Keratinocyte (primary cell): ENCODE data around the gene RBM44. TPM values are rescaled to one million over a fixed set of nuclear protein-coding genes. Genes with fewer than 3 reads are reported as not detected.
A peak's percentile ranks its signal among the peaks of the same experiment; 100 is the strongest.

Experiments
- DNase-seq: peaks from one replicate; pipeline ENCODE4 v3.0.0-alpha.2; 2011; ENCODE audit warnings: low read depth, missing footprints, low spot score
- FAIRE-seq: peaks from 2 replicates; lab custom pipeline; 2011; peaks lifted over from hg19 to GRCh38; lab: Jason Lieb, UNC
- H2AFZ ChIP-seq: 2 replicates; pipeline ENCODE4 v1.6.0; 2012; ENCODE audit warnings: low read length, control low read depth, inconsistent platforms; ENCODE audit not compliant: control insufficient read depth
- H3K27ac ChIP-seq: 2 replicates; pipeline ENCODE4 v1.5.1; 2011; ENCODE audit warnings: low read length; ENCODE audit not compliant: control insufficient read depth, insufficient read depth
- H3K27me3 ChIP-seq: 3 replicates; pipeline ENCODE4 v1.6.0; 2011; ENCODE audit warnings: low read length; ENCODE audit not compliant: control insufficient read depth, insufficient read depth; ENCODE audit errors: extremely low read depth
- H3K36me3 ChIP-seq, 2 experiments: 2 replicates in 1 of 2; 3 replicates in 1 of 2; pipeline ENCODE4 v1.5.1; 2011; ENCODE audit warnings: low read length in 2 of 2, mild to moderate bottlenecking in 1 of 2; ENCODE audit not compliant: control insufficient read depth in 2 of 2, insufficient read depth in 2 of 2; ENCODE audit errors: extremely low read depth in 1 of 2
- H3K4me1 ChIP-seq: 3 replicates; pipeline ENCODE4 v1.5.1; 2011; ENCODE audit warnings: low read length; ENCODE audit not compliant: control insufficient read depth, insufficient read depth; ENCODE audit errors: extremely low read depth
- H3K4me2 ChIP-seq: 3 replicates; pipeline ENCODE4 v1.6.0; 2011; ENCODE audit warnings: low read depth, low read length; ENCODE audit not compliant: control insufficient read depth, insufficient read depth; ENCODE audit errors: extremely low read depth
- H3K4me3 ChIP-seq, 3 experiments: fragments of 200-600 bp in 1 of 3; sonication (generic) in 1 of 3; 2 replicates in 2 of 3; 3 replicates in 1 of 3; pipeline ENCODE4 v1.5.1; 2011 to 2016; ENCODE audit warnings: low read length in 3 of 3, mild to moderate bottlenecking in 3 of 3, control low read depth in 2 of 3, inconsistent platforms in 1 of 3, low read depth in 1 of 3, mixed read lengths in 1 of 3, mixed run types in 1 of 3, moderate library complexity in 1 of 3; ENCODE audit not compliant: control insufficient read depth in 2 of 3, insufficient read depth in 2 of 3; ENCODE audit errors: extremely low read depth in 1 of 3
- H3K79me2 ChIP-seq: 2 replicates; pipeline ENCODE4 v1.6.0; 2012; ENCODE audit warnings: low read length; ENCODE audit not compliant: control insufficient read depth, insufficient read depth
- H3K9ac ChIP-seq: 3 replicates; pipeline ENCODE4 v1.6.0; 2011; ENCODE audit warnings: low read length; ENCODE audit not compliant: control insufficient read depth, insufficient read depth; ENCODE audit errors: extremely low read depth
- H3K9me1 ChIP-seq: 3 replicates; pipeline ENCODE4 v1.6.0; 2011; ENCODE audit warnings: low read length; ENCODE audit not compliant: control insufficient read depth, insufficient read depth; ENCODE audit errors: extremely low read depth
- H3K9me3 ChIP-seq: 2 replicates; pipeline ENCODE4 v1.5.1; 2012; ENCODE audit warnings: low read depth, low read length; ENCODE audit not compliant: control insufficient read depth
- H4K20me1 ChIP-seq: 3 replicates; pipeline ENCODE4 v1.6.0; 2011; ENCODE audit warnings: low read length; ENCODE audit not compliant: control insufficient read depth, insufficient read depth; ENCODE audit errors: extremely low read depth
- EZH2 ChIP-seq: IDR thresholded peaks from one replicate; pipeline ENCODE4 v1.6.1; 2012; ENCODE audit warnings: inconsistent platforms, mild to moderate bottlenecking, low read length, moderate library complexity
- dilution Hi-C: fragments of 300-500 bp; cut with MboI; formaldehyde crosslinking; loops from one replicate; pipeline ENCODE4 v1.7.0; 2020; ENCODE audit warnings: low sequenced_read_pairs; ENCODE audit not compliant: extremely low pct_ligation_motif_present
- polyA plus RNA-seq, 5 experiments: library from polyadenylated mRNA; depleted of rRNA in 3 of 5; stranded (reverse) in 3 of 5; stranded (forward) in 1 of 5; unstranded in 1 of 5; fragments of >200 nt; gene quantifications; 1 replicate in 1 of 5; 2 replicates in 3 of 5; 3 replicates in 1 of 5; pipeline versions ENCODE4 v1.2.1 to v1.2.3, GENCODE V29; 2011 to 2012; ENCODE audit warnings: missing spikeins in 2 of 5, low read depth in 1 of 5, low replicate concordance in 1 of 5
- TF ChIP-seq, protein P1 (sequence below), 3 experiments: IDR thresholded peaks in 1 of 3; conservative IDR thresholded peaks in 1 of 3; optimal IDR thresholded peaks in 1 of 3; 2 replicates in 2 of 3; 3 replicates in 1 of 3; pipeline versions ENCODE3 to v1.5.1; 2011; ENCODE audit warnings: low read length in 3 of 3, mild to moderate bottlenecking in 3 of 3, moderate library complexity in 2 of 3, control low read depth in 1 of 3, inconsistent platforms in 1 of 3; ENCODE audit not compliant: insufficient read depth in 2 of 3; ENCODE audit errors: extremely low read depth in 1 of 3

The RBM44 gene
- polyA plus RNA-seq, 1 donor (not counting 4 experiments of a cell fraction or from before 2014, with no cell fraction given), result 0.14 TPM

DNA sequence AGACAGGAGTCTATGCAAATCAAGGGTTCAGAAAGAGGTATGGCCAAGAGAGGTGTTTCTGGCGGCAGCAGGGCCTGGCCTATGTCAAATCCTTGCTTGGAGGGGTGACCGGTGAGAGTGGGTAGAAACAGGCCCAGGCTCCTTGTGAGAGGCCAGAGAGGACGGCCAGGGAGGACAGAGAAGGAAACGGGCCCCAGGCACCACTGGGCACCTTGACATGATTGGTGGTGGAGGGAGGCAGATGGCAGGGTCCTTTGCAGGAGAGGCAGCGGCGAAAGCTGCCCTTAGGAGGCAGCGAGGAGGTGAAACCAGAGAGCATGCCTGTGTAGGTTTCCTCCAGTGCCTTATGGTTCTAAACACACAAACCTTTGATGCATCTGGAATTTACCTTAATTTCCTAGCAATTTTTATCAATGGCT is 67.1 kb downstream of the RBM44 start:
- Histone ChIP-seq H3K9me3 (no peaks in the 10 kb centered on the region), H2AFZ (peak overlapping the region; percentile 56), H3K9ac (peak overlapping the region; percentile 57), H3K4me3 (no peak overlapping the region), H3K4me2 (peak overlapping the region; percentile 45), H4K20me1 (no peaks in the 10 kb centered on the region), H3K36me3 (no peaks in the 10 kb centered on the region), H3K9me1 (peaks cover 4% of the 10 kb centered on the region), H3K4me1 (peaks cover 23% of the 10 kb centered on the region), H3K27ac (peak overlapping the region; percentile 72), H3K27me3 (no peaks in the 10 kb centered on the region), H3K79me2 (no peaks in the 10 kb centered on the region)
- FAIRE-seq (no peak), DNase-seq (no peak)
- TF ChIP-seq, protein P1, sequence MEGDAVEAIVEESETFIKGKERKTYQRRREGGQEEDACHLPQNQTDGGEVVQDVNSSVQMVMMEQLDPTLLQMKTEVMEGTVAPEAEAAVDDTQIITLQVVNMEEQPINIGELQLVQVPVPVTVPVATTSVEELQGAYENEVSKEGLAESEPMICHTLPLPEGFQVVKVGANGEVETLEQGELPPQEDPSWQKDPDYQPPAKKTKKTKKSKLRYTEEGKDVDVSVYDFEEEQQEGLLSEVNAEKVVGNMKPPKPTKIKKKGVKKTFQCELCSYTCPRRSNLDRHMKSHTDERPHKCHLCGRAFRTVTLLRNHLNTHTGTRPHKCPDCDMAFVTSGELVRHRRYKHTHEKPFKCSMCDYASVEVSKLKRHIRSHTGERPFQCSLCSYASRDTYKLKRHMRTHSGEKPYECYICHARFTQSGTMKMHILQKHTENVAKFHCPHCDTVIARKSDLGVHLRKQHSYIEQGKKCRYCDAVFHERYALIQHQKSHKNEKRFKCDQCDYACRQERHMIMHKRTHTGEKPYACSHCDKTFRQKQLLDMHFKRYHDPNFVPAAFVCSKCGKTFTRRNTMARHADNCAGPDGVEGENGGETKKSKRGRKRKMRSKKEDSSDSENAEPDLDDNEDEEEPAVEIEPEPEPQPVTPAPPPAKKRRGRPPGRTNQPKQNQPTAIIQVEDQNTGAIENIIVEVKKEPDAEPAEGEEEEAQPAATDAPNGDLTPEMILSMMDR (optimal IDR thresholded peaks at IDR 0.05 in 1 of 3, IDR thresholded peaks at IDR 0.05 in 1 of 3, conservative IDR thresholded peaks at IDR 0.05 in 1 of 3; ENCODE audit: extremely low read depth in 1 of 3, insufficient read depth in 2 of 3, low read length in 3 of 3), result peak in 1 of 3 experiments; percentile 26
- TF ChIP-seq EZH2, result no peak
- dilution Hi-C loops, result no loop called here

DNA sequence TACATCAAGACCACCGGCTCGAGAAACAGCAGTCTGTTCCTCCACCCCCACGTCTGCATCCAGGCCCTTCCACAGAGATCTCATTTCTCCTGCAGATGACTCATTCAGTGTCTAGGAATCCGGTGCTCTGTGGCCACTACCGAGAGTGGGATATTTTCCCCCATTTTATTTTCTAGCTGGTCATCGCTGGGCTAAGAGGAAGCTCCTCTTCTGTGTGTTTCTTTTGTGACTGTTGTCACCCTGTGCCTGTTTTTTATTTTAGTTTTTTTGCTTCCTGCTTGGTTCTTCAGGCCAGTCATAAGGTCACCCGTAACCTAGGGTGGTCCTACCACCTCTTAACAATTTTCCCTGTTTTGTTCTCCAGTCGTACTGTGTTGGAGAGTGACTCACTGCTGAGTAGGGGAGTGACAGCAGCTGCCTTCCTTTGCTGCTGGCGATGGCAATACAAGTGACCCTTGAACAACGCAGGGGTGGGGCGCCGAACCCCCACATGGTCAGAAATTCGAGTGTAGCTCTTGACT is 67.6 kb downstream of the RBM44 start:
- no peaks in the 10 kb centered on the region for H3K36me3 ChIP-seq
- no peak overlapping the region for H3K4me3 ChIP-seq
- dilution Hi-C loops, result no loop called here
- H3K9me1 ChIP-seq, result peaks cover 4% of the 10 kb centered on the region
- H4K20me1 ChIP-seq, result no peaks in the 10 kb centered on the region
- TF ChIP-seq EZH2, result no peak
- TF ChIP-seq, protein P1 (optimal IDR thresholded peaks at IDR 0.05 in 1 of 3, IDR thresholded peaks at IDR 0.05 in 1 of 3, conservative IDR thresholded peaks at IDR 0.05 in 1 of 3; ENCODE audit: extremely low read depth in 1 of 3, insufficient read depth in 2 of 3, low read length in 3 of 3), result no peak
- FAIRE-seq, result no peak
- no peak overlapping the region for H2AFZ ChIP-seq
- peak overlapping the region; percentile 45 for H3K4me2 ChIP-seq
- no peak for DNase-seq
- no peaks in the 10 kb centered on the region for H3K79me2 ChIP-seq
- H3K9me3 ChIP-seq, result no peaks in the 10 kb centered on the region
- peak overlapping the region; percentile 72 for H3K27ac ChIP-seq
- H3K9ac ChIP-seq, result no peak overlapping the region
- peaks cover 23% of the 10 kb centered on the region for H3K4me1 ChIP-seq
- H3K27me3 ChIP-seq, result no peaks in the 10 kb centered on the region
